HG03196 (cell line): Measurements from ENCODE around the gene PGBD5.

Source experiments
- ATAC-seq: cut with Tn5 transposase; IDR thresholded peaks from one replicate; pipeline ENCODE4 v1.9.1; 2021; ENCODE audit not compliant: unreplicated experiment

Gene PGBD5

DNA sequence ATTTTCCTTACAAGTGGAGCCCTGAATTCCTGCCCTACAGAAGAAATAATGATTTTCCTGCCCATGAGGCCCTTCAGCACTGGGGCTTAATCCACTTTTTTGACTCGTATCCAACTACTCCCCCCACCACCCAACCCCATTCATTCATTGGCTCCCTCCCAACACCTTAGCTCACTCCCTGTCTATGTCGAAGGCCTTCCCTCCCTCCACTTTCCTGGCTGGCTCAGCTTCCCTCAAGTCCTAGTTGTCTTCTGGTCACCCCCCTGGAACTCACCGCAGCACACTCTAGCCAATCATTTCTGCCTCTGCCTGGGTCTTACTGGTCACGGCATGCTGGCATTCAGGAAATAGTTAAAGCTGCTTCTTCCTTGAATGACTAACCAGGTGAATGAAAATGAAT, 118.9 kb downstream of the PGBD5 start:
- no peak for ATAC-seq

- no peak for ATAC-seq
Observed at GRCh38 chr1:230306169-230306568, 120.0 kb downstream of the PGBD5 start.

GRCh38 chr1:230303822-230304221, 122.3 kb downstream of the PGBD5 start:
- ATAC-seq, result no peak

DNA sequence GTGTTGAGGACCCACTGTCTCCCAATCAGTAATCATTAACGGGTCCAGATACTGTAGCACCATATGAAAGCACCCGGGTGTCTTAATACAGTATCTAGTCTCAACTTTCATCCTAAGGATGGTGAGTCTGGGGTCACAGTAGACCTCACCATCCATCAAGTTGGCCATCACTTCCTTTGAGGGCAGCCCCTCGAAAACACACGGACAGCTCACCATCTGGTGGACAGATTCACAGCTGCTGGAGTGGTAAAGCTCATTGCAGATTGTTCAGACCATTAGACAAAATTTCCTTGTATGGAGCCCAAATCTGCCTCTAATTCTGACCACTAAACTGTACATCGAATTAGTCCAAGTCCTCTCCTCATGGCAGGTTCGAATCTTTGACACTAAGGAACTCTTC, 123.1 kb downstream of the PGBD5 start:
- no peak for ATAC-seq

- ATAC-seq, result no peak
Observed at GRCh38 chr1:230301822-230302221, 124.3 kb downstream of the PGBD5 start.

- no peak for ATAC-seq
Observed at GRCh38 chr1:230301322-230301721, 124.8 kb downstream of the PGBD5 start.

DNA sequence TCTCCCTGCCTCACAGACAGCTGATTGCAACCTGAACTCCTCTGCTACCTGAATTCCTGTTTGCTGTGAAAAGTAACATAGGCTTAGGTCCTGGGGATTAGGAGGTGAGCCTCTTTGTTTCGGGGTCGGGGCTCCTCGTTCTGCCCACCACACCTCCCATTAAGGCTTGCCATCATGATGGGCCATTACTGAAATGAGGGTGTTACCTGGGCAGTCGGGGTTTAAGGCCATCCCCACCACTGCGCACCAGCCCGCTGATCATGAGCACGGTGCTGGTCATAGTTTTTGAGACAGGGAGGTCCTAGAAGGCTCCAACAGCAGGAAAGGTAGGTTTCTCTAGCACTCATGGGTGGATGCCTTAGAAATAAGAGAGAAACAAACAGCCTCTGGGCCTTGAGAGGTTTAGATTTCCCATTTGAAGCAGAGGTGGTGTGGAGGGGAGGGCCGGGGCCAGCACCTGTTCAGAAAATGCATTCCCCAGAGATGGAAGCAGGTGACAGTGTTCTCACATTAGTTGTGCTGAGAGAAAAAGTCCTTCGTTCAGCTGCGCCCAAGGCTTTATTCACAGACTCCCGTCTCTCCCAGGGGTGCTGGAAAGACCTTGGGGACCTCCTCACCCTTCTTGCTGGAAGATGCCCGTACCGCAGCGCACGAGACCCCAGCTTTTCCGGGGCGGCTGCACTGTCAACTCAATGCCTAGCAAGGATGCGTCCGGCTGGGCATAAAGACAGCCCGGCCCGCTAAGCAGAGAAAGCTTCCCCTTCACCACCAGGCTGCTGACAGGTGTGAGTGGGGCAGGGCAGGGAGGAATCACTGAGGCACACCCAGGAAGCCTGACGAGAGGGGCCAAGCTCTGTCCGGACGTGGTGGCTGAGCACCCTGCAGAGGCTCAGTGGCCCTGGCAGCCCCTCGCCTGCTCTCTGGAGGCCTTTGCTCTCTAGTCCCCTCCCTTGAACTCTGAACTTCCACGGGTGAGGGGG, 125.5 kb downstream of the PGBD5 start:
- ATAC-seq, result no peak

DNA sequence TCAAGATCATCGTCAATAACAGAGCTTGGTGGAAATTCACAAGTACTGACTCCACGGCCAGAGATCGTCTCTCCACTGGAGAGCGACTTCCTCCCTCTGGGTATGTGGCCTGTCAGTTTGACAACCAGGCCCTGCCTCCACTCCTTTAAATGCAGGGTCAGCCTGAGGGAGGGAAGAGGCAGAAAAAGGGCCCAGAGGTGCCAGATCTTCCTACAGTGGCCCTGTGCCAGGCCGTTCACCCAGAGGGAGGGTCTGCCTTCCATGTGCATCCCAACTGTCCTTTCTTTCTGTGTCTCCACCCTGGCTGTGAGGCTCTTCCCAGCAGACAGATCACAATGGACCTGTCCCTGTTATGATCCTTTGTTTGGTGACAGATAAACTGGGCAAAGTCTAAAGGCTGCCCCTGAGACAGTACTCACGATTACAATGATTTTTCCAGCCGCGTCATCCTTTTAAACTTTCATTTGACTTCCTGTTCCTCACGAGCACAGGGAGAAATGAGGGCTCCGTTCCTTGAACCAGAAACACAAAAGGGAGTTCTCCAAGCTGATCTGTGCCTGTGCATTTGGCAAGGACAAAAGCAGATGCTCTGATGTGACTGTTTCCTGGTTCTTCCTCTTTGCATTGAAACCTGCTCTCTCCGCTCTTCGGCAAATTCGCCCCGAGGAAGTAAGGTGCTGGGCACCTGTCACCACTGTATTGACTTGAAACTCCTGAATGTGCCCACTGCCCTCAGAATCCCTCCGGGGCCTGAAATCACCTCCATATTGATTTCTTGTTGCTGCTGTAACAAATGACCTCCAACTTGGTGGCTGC, 126.7 kb downstream of the PGBD5 start:
- ATAC-seq, result no peak

GRCh38 chr1:230295367-230295766, 130.8 kb downstream of the PGBD5 start:
- no peak for ATAC-seq

GRCh38 chr1:230293390-230293700, 132.8 kb downstream of the PGBD5 start:
- no peak for ATAC-seq

GRCh38 chr1:230292689-230293389, 133.3 kb downstream of the PGBD5 start:
- ATAC-seq, result no peak

- no peak for ATAC-seq
Observed at GRCh38 chr1:230291731-230292620, 134.2 kb downstream of the PGBD5 start.

- ATAC-seq, result no peak
Observed at GRCh38 chr1:230289350-230289644, 136.8 kb downstream of the PGBD5 start.

DNA sequence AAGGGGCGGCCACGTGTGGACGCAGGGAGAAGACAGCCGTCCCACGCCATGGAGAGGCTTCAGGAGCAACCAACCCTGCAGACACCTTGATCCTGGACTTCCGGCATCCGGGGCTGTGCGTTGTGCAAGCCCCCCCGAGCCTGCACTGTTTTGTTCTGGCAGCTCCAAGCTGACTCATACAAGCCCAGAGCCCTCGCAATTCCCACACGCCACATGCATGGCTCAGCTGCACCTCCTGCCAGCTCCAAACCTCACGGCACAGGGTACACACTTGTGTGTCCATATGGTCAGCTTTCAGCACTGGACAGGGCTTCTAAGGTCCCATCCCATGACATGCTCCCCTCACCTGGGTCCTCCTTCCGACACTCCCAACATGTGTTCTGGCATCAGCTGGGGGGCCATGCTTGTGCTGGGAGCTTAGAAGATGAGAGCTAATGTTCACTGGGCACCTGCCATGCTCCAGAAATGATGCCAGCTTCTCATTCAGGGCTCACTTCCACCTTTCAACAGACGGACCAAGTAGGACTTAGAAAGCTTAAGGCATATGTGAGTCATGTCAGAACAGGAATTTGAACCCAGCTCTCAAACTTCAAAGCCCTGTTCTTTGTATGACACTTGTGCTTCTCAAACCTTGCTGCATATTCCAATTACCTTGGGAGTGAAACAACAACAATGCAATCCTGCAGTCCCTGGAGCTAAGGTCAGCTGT, 137.3 kb downstream of the PGBD5 start:
- no peak for ATAC-seq

- ATAC-seq, result no peak
Observed at GRCh38 chr1:230287674-230288315, 138.3 kb downstream of the PGBD5 start.

GRCh38 chr1:230286890-230287269, 139.3 kb downstream of the PGBD5 start:
- ATAC-seq, result no peak

- ATAC-seq, result no peak
Observed at GRCh38 chr1:230286166-230286889, 139.8 kb downstream of the PGBD5 start.

GRCh38 chr1:230285351-230285750, 140.8 kb downstream of the PGBD5 start:
- ATAC-seq, result no peak

DNA sequence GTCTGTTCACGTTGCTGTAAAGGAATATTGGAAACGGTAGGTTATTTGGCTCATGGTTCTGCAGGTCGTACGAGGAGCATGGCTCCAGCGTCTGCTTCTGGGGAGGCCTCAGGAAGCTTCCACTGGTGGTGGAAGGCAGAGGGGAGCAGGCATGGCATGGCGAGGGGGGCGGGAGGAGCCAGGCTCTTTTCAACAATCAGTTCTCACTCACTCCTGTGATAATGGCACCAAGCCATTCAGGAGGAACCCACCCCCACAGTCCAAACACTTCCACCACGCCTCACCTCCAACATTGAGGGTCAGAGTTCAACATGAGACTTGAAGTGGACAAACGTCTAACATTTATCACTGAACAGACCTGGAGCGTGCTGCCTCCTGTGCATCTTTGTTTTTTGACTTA, 141.2 kb downstream of the PGBD5 start:
- no peak for ATAC-seq
